Epithelial cell of esophagus (primary cell): ENCODE data around the gene ARMC2.

Experiments
- DNase-seq: peaks from one replicate; pipeline ENCODE4 v3.0.0; 2010; ENCODE audit warnings: low read depth
- H3K4me3 ChIP-seq: 2 replicates; pipeline ENCODE4 v1.5.1; 2011; ENCODE audit warnings: mild to moderate bottlenecking, low read length, control low read depth
- CTCF ChIP-seq: IDR thresholded peaks from 2 replicates; pipeline ENCODE4 v1.5.1; 2011; ENCODE audit warnings: low read depth, mild to moderate bottlenecking, low read length, control low read depth, inconsistent platforms; ENCODE audit not compliant: insufficient read depth; ENCODE audit errors: missing control alignments

ARMC2 gene

GRCh38 chr6:108958900-108959770, 110.9 kb downstream of the ARMC2 start:
- no peak for TF ChIP-seq CTCF
- DNase-seq = no peak

GRCh38 chr6:108959972-108960582, 111.9 kb downstream of the ARMC2 start:
- DNase-seq = no peak
- H3K4me3 ChIP-seq = no peak overlapping the region
- no peak for TF ChIP-seq CTCF

More at GRCh38 chr6:108958900-108959770, 110.9 kb downstream of the ARMC2 start:
- H3K4me3 ChIP-seq = no peak overlapping the region

- H3K4me3 ChIP-seq = no peak overlapping the region
- no peak for TF ChIP-seq CTCF
- DNase-seq = no peak
Measured at GRCh38 chr6:108960601-108961000, 112.4 kb downstream of the ARMC2 start.

GRCh38 chr6:108961077-108961476, 112.9 kb downstream of the ARMC2 start:
- no peak for DNase-seq
- no peak overlapping the region for H3K4me3 ChIP-seq

GRCh38 chr6:108961985-108962384, 113.8 kb downstream of the ARMC2 start:
- DNase-seq = peak; percentile 41
- no peak overlapping the region for H3K4me3 ChIP-seq
- no peak for TF ChIP-seq CTCF

More at GRCh38 chr6:108961077-108961476, 112.9 kb downstream of the ARMC2 start:
- TF ChIP-seq CTCF = no peak

GRCh38 chr6:108966251-108966650, 118.0 kb downstream of the ARMC2 start:
- DNase-seq = no peak
- no peak for TF ChIP-seq CTCF
- H3K4me3 ChIP-seq = no peak overlapping the region
